Osteoblast (primary cell): Measurements from ENCODE around the gene GPX2. TPM values are rescaled to one million over a fixed set of nuclear protein-coding genes. Genes with fewer than 3 reads are reported as not detected.

Source experiments
- DNase-seq: peaks from one replicate; pipeline ENCODE4 v3.0.0; 2011; ENCODE audit warnings: low spot score, mixed read lengths; ENCODE audit not compliant: insufficient read length; ENCODE audit errors: missing footprints
- H2AFZ ChIP-seq: 2 replicates; pipeline ENCODE4 v1.6.0; 2011; ENCODE audit warnings: mild to moderate bottlenecking, low read length
- H3K27ac ChIP-seq: 2 replicates; pipeline ENCODE4 v1.5.1; 2011; ENCODE audit warnings: mild to moderate bottlenecking, low read depth, low read length, moderate library complexity
- H3K27me3 ChIP-seq: 2 replicates; pipeline ENCODE4 v1.6.0; 2012; ENCODE audit warnings: mild to moderate bottlenecking, control low read depth, inconsistent platforms, low read length, moderate library complexity; ENCODE audit not compliant: insufficient read depth
- H3K36me3 ChIP-seq: 2 replicates; pipeline ENCODE4 v1.5.1; 2011; ENCODE audit warnings: mild to moderate bottlenecking, low read length, control low read depth, moderate library complexity; ENCODE audit not compliant: insufficient read depth
- H3K4me1 ChIP-seq: 2 replicates; pipeline ENCODE4 v1.5.1; 2011; ENCODE audit warnings: mild to moderate bottlenecking, low read length, control low read depth, moderate library complexity; ENCODE audit not compliant: insufficient read depth
- H3K4me2 ChIP-seq: 2 replicates; pipeline ENCODE4 v1.6.0; 2011; ENCODE audit warnings: mild to moderate bottlenecking, low read length; ENCODE audit not compliant: insufficient read depth
- H3K4me3 ChIP-seq: fragments of 200-600 bp; sonication (generic); 3 replicates; pipeline ENCODE4 v1.5.1; 2012; ENCODE audit warnings: mild to moderate bottlenecking, low read length, inconsistent platforms; ENCODE audit not compliant: insufficient read depth
- H3K79me2 ChIP-seq: 2 replicates; pipeline ENCODE4 v1.6.0; 2012; ENCODE audit warnings: mild to moderate bottlenecking, low read length, control low read depth, inconsistent platforms; ENCODE audit not compliant: insufficient read depth
- H3K9me3 ChIP-seq: 2 replicates; pipeline ENCODE4 v1.5.1; 2011; ENCODE audit warnings: low read depth, low read length, control low read depth
- H4K20me1 ChIP-seq: 2 replicates; pipeline ENCODE4 v1.6.0; 2012; ENCODE audit warnings: mild to moderate bottlenecking, low read length, control low read depth; ENCODE audit not compliant: insufficient read depth
- total RNA-seq: library from RNA; depleted of rRNA; stranded (reverse); fragments of >200 nt; gene quantifications from 2 replicates; pipeline ENCODE4 v1.2.3, GENCODE V29; 2012
- TF ChIP-seq, protein P1 (sequence below): IDR thresholded peaks from 2 replicates; pipeline ENCODE4 v1.5.1; 2011; ENCODE audit warnings: mild to moderate bottlenecking, low read depth, low read length, moderate library complexity; ENCODE audit errors: extremely low read depth

GPX2 gene
- total RNA-seq, 1 donor = not detected

DNA sequence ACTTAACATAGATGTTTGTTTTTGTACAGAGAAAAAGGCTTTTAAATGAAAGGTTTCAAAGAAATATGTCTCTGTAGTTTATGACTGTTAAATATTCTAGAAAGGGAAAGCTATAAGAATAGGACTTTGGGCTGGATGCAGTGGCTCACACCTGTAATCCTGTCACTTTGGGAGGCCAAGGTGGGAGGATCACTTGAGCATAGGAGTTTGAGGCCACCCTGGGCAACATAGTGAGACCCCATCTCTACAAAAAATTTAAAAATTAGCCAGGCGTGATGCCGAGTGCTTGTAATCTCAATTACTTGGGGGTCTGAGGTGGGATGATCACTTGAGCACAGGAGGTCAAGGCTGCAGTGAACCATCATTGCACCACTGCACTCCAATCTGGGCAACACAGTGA lies 11.4 kb downstream of the GPX2 start:
- H3K4me1 ChIP-seq = no peaks in the 10 kb centered on the region
- H3K27me3 ChIP-seq = no peaks in the 10 kb centered on the region
- no peak overlapping the region for H3K27ac ChIP-seq
- no peaks in the 10 kb centered on the region for H4K20me1 ChIP-seq
- no peak for DNase-seq
- H3K4me2 ChIP-seq = no peak overlapping the region
- peaks cover 24% of the 10 kb centered on the region for H3K79me2 ChIP-seq
- H3K4me3 ChIP-seq = no peak overlapping the region
- no peaks in the 10 kb centered on the region for H3K9me3 ChIP-seq
- H3K36me3 ChIP-seq = peaks cover 64% of the 10 kb centered on the region
- TF ChIP-seq, protein P1, sequence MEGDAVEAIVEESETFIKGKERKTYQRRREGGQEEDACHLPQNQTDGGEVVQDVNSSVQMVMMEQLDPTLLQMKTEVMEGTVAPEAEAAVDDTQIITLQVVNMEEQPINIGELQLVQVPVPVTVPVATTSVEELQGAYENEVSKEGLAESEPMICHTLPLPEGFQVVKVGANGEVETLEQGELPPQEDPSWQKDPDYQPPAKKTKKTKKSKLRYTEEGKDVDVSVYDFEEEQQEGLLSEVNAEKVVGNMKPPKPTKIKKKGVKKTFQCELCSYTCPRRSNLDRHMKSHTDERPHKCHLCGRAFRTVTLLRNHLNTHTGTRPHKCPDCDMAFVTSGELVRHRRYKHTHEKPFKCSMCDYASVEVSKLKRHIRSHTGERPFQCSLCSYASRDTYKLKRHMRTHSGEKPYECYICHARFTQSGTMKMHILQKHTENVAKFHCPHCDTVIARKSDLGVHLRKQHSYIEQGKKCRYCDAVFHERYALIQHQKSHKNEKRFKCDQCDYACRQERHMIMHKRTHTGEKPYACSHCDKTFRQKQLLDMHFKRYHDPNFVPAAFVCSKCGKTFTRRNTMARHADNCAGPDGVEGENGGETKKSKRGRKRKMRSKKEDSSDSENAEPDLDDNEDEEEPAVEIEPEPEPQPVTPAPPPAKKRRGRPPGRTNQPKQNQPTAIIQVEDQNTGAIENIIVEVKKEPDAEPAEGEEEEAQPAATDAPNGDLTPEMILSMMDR = no peak
- H2AFZ ChIP-seq = no peak overlapping the region

DNA sequence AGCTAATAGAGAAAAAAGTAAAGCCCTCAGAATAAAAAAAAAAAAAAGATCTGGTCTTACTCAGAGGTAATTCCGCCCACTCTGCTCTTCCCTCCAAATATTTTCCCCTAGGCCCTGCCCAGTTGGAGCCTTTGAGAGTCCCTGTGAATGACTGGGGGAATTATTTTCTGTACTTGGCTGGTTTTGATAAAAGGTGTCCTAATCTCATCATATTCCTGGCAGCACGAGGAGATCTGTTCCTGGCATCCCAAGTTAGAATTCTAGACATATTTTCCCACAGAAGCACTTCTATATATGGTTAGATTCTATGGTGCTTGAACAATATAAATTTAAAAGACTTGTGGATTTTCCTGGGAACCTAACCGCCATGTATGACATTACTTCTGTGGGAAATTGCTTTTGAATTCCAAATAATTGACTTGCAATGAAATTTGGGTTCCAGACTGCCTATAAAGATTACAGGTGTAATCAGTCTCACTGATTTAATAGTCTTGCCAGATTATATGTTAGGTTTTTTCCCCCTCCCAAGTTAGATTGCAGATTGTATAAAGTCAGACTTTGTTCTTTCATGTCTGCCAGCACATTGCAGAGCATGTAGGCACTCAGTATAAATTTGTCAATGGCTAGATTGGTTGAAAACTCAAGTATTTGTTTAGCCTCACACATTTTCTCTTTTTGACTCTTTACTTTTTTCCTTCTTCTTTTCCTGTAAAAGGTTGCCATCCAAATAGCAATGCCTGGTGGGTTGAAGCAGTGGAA lies 12.3 kb downstream of the GPX2 start:
- H3K36me3 ChIP-seq = peaks cover 72% of the 10 kb centered on the region
- no peak overlapping the region for H2AFZ ChIP-seq
- H3K79me2 ChIP-seq = peaks cover 26% of the 10 kb centered on the region
- no peak overlapping the region for H3K4me3 ChIP-seq
- no peak for DNase-seq
- no peak overlapping the region for H3K4me2 ChIP-seq
- H3K27ac ChIP-seq = peak overlapping the region; percentile 14
- no peaks in the 10 kb centered on the region for H3K4me1 ChIP-seq
- TF ChIP-seq, protein P1 = no peak
- H4K20me1 ChIP-seq = no peaks in the 10 kb centered on the region
- H3K9me3 ChIP-seq = no peaks in the 10 kb centered on the region
- H3K27me3 ChIP-seq = no peaks in the 10 kb centered on the region

DNA sequence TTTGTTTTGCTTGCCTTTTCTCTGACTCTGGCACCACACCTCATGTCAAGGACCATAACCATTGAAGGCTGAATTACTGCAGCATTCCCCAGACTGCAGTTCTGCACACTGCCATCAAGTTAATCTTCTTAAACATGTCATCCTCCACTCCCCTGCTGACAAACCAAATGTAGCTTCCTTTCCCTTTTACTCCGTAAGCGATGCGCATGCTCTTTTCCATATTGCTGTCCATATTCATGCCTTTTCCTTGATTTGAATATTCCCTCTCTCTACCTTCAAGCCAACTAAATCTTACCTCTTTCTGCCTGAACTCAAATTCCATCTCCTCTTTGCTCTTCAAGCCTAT lies 13.6 kb downstream of the GPX2 start:
- H3K27ac ChIP-seq = no peak overlapping the region
- DNase-seq = no peak
- H3K27me3 ChIP-seq = no peaks in the 10 kb centered on the region
- H3K9me3 ChIP-seq = no peaks in the 10 kb centered on the region
- peaks cover 3% of the 10 kb centered on the region for H4K20me1 ChIP-seq
- no peak overlapping the region for H2AFZ ChIP-seq
- peaks cover 32% of the 10 kb centered on the region for H3K79me2 ChIP-seq
- H3K4me3 ChIP-seq = no peak overlapping the region
- TF ChIP-seq, protein P1 = no peak
- H3K4me1 ChIP-seq = no peaks in the 10 kb centered on the region
- peaks cover 76% of the 10 kb centered on the region for H3K36me3 ChIP-seq
- no peak overlapping the region for H3K4me2 ChIP-seq

DNA sequence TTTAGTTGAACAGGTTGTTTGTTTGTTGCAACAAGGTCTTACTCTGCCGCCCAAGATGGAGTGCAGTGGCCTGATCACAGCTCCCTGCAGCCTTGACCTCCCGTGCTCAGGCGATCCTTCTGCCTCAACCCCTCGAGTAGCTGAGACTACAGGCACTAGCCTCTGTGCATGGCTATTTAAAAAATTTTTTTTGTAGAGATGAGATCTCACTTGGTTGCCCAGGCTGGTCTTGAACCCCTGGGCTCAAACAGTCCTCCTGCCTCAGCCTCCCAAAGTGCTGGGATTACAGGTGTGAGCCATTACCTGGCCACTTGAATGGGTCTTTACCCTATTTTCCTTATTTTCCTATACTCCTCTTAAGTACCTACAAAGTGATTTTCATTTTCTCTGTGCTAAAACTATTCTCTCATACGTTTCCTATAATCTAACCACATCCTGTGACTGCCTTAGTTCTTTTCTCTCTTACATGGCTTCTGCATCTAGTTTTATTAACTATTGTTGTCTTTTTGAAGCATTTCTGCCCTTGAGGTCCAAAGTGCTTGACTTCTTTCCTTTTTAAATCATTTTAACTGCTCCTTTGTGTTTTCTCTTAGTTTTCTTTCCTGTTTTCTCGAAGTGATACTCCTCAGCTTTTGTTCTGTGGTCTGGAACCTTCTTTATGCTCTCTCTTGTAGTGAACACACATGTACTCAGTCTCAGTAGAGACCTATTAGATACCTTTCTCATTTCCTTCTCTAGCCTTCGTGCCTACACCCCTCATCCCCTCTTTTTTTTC lies 14.1 kb downstream of the GPX2 start:
- Histone ChIP-seq H3K4me2 (no peak overlapping the region), H2AFZ (no peak overlapping the region), H3K27me3 (no peaks in the 10 kb centered on the region), H3K4me1 (no peaks in the 10 kb centered on the region), H3K9me3 (no peaks in the 10 kb centered on the region), H3K36me3 (peaks cover 76% of the 10 kb centered on the region), H3K79me2 (peaks cover 35% of the 10 kb centered on the region), H3K27ac (no peak overlapping the region), H3K4me3 (no peak overlapping the region), H4K20me1 (peaks cover 3% of the 10 kb centered on the region)
- DNase-seq = no peak
- TF ChIP-seq, protein P1 = no peak
